H1 (cell line): ENCODE results near the gene SEMA6A. TPM values are rescaled to one million over a fixed set of nuclear protein-coding genes. Genes with fewer than 3 reads are reported as not detected.

ENCODE experiments used
- CTCF ChIA-PET: fragments of 300-600 bp; sonication (Branson Sonifier 250); formaldehyde crosslinking; loops from one replicate; lab custom pipeline; 2021; ENCODE audit not compliant: partially characterized antibody; lab: Charles Lee
- POLR2A ChIA-PET: fragments of 300-600 bp; sonication (Branson Sonifier 250); formaldehyde crosslinking; loops from one replicate; lab custom pipeline; 2021; ENCODE audit warnings: inconsistent platforms; ENCODE audit not compliant: partially characterized antibody; lab: Charles Lee
- DNase-seq, 2 experiments: peaks; one replicate each; pipeline versions ENCODE4 v3.0.0 to v3.0.0-alpha.2; 2010 to 2022; ENCODE audit warnings: low spot score in 2 of 2, low read depth in 1 of 2, mixed read lengths in 1 of 2
- FAIRE-seq: peaks from 2 replicates; lab custom pipeline; 2011; peaks lifted over from hg19 to GRCh38; lab: Jason Lieb, UNC
- H2AFZ ChIP-seq: 2 replicates; pipeline ENCODE4 v1.8.1; 2012; ENCODE audit warnings: low read length, inconsistent platforms
- H2AK5ac ChIP-seq: 2 replicates; pipeline ENCODE4 v1.6.1; 2013; ENCODE audit warnings: low read depth, low read length
- H2BK120ac ChIP-seq: replicated peaks from 2 replicates; pipeline ENCODE3; 2013; ENCODE audit warnings: low read depth, low read length, inconsistent platforms
- H2BK12ac ChIP-seq: 2 replicates; pipeline ENCODE4 v1.6.1; 2013; ENCODE audit warnings: low read depth, low read length
- H2BK15ac ChIP-seq: 2 replicates; pipeline ENCODE4 v1.6.1; 2013; ENCODE audit warnings: low read length
- H2BK20ac ChIP-seq: 2 replicates; pipeline ENCODE4 v1.6.1; 2013; ENCODE audit warnings: low read length
- H2BK5ac ChIP-seq: 2 replicates; pipeline ENCODE4 v1.6.1; 2013; ENCODE audit warnings: low read depth, low read length
- H3K14ac ChIP-seq: 2 replicates; pipeline ENCODE4 v1.6.1; 2013; ENCODE audit warnings: inconsistent platforms; ENCODE audit not compliant: insufficient read length
- H3K18ac ChIP-seq: 2 replicates; pipeline ENCODE4 v1.6.1; 2013; ENCODE audit warnings: low read length; ENCODE audit errors: extremely low read depth
- H3K23ac ChIP-seq: 2 replicates; pipeline ENCODE4 v1.6.1; 2013; ENCODE audit warnings: inconsistent platforms; ENCODE audit not compliant: insufficient read length
- H3K23me2 ChIP-seq: 2 replicates; pipeline ENCODE4 v1.6.1; 2013; ENCODE audit warnings: low read depth, low read length
- H3K27ac ChIP-seq: 2 replicates; pipeline ENCODE4 v1.6.1; 2011; ENCODE audit warnings: low read depth, low read length, inconsistent platforms
- H3K27me3 ChIP-seq, 4 experiments: replicated peaks in 1 of 4; 1 replicate in 1 of 4; 2 replicates in 3 of 4; pipeline versions ENCODE4 v1.6.1 to v1.8.1; 2011 to 2013; ENCODE audit warnings: low read length in 3 of 4, mild to moderate bottlenecking in 3 of 4, inconsistent platforms in 2 of 4, mixed read lengths in 2 of 4, moderate library complexity in 1 of 4; ENCODE audit not compliant: control insufficient read depth in 3 of 4, insufficient read depth in 3 of 4; ENCODE audit errors: extremely low read depth in 1 of 4
- H3K36me3 ChIP-seq, 4 experiments: 2 replicates each; pipeline versions ENCODE4 v1.6.1 to v1.8.1; 2011 to 2013; ENCODE audit warnings: mild to moderate bottlenecking in 4 of 4, low read length in 3 of 4, moderate library complexity in 2 of 4, control low read depth in 1 of 4, inconsistent platforms in 1 of 4; ENCODE audit not compliant: insufficient read depth in 4 of 4, control insufficient read depth in 2 of 4
- H3K4ac ChIP-seq: replicated peaks from 2 replicates; pipeline ENCODE3; 2013; ENCODE audit warnings: low read length, low read depth, mixed read lengths, inconsistent platforms; ENCODE audit not compliant: insufficient read length
- H3K4me1 ChIP-seq, 4 experiments: replicated peaks in 1 of 4; 1 replicate in 1 of 4; 2 replicates in 3 of 4; pipeline versions ENCODE4 v1.6.1 to v1.8.1; 2011 to 2013; ENCODE audit warnings: low read length in 3 of 4, inconsistent platforms in 2 of 4, mixed read lengths in 1 of 4; ENCODE audit not compliant: insufficient read depth in 4 of 4, control insufficient read depth in 3 of 4
- H3K4me2 ChIP-seq, 2 experiments: 2 replicates each; pipeline versions ENCODE4 v1.6.1 to v1.8.1; 2011 to 2013; ENCODE audit warnings: low read depth in 2 of 2, low read length in 2 of 2, control low read depth in 1 of 2, inconsistent platforms in 1 of 2, mild to moderate bottlenecking in 1 of 2; ENCODE audit not compliant: insufficient read depth in 1 of 2
- H3K4me3 ChIP-seq, 4 experiments: fragments of 200-600, 300-600 bp in 1 of 4; sonication (generic), shearing (Covaris generic), sonication (Bioruptor Twin) in 1 of 4; 2 replicates each; pipeline versions ENCODE4 v1.5.1 to v1.8.1; 2011 to 2016; ENCODE audit warnings: low read length in 4 of 4, low read depth in 3 of 4, control low read depth in 2 of 4, inconsistent platforms in 2 of 4, mild to moderate bottlenecking in 2 of 4, mixed read lengths in 1 of 4, moderate library complexity in 1 of 4; ENCODE audit not compliant: insufficient read depth in 2 of 4; ENCODE audit errors: extremely low read depth in 1 of 4
- H3K56ac ChIP-seq: replicated peaks from 2 replicates; pipeline ENCODE3; 2013; ENCODE audit warnings: low read depth, mild to moderate bottlenecking, mixed read lengths, low read length, inconsistent platforms; ENCODE audit not compliant: insufficient read length
- H3K79me1 ChIP-seq: 2 replicates; pipeline ENCODE4 v1.6.1; 2013; ENCODE audit warnings: low read depth, low read length, control low read depth
- H3K79me2 ChIP-seq, 2 experiments: 2 replicates each; pipeline versions ENCODE4 v1.6.1 to v1.8.1; 2012 to 2013; ENCODE audit warnings: low read length in 2 of 2, mild to moderate bottlenecking in 2 of 2, inconsistent platforms in 1 of 2; ENCODE audit not compliant: insufficient read depth in 2 of 2, control insufficient read depth in 1 of 2
- H3K9ac ChIP-seq, 4 experiments: replicated peaks in 1 of 4; 1 replicate in 1 of 4; 2 replicates in 3 of 4; pipeline versions ENCODE4 v1.6.1 to v1.8.1; 2011 to 2013; ENCODE audit warnings: low read depth in 3 of 4, low read length in 3 of 4, control low read depth in 2 of 4, mild to moderate bottlenecking in 2 of 4, moderate library complexity in 2 of 4, inconsistent platforms in 1 of 4; ENCODE audit errors: extremely low read depth in 1 of 4
- H3K9me3 ChIP-seq, 2 experiments: 2 replicates each; pipeline versions ENCODE4 v1.6.1 to v1.8.1; 2012 to 2013; ENCODE audit warnings: mild to moderate bottlenecking in 2 of 2, moderate library complexity in 2 of 2, control low read depth in 1 of 2, inconsistent platforms in 1 of 2, low read depth in 1 of 2, low read length in 1 of 2, mixed read lengths in 1 of 2; ENCODE audit not compliant: insufficient read depth in 2 of 2
- H4K20me1 ChIP-seq, 2 experiments: replicated peaks in 1 of 2; 2 replicates each; pipeline versions ENCODE3 to v1.8.1; 2011 to 2013; ENCODE audit warnings: inconsistent platforms in 2 of 2, low read length in 2 of 2, mild to moderate bottlenecking in 1 of 2; ENCODE audit not compliant: insufficient read depth in 2 of 2, control insufficient read depth in 1 of 2
- H4K5ac ChIP-seq: 2 replicates; pipeline ENCODE4 v1.6.1; 2013; ENCODE audit warnings: low read length, low read depth, mixed read lengths, inconsistent platforms; ENCODE audit not compliant: insufficient read length
- H4K8ac ChIP-seq: 2 replicates; pipeline ENCODE4 v1.8.0; 2013; ENCODE audit warnings: mild to moderate bottlenecking, moderate library complexity, low read length, inconsistent platforms; ENCODE audit not compliant: insufficient read depth; ENCODE audit errors: extremely low read depth
- H4K91ac ChIP-seq: replicated peaks from 2 replicates; pipeline ENCODE3; 2013; ENCODE audit warnings: low read length, mixed read lengths, inconsistent platforms; ENCODE audit not compliant: insufficient read length
- ASH2L ChIP-seq: fragments of 200-600, 300-600 bp; sonication (generic); IDR thresholded peaks from one replicate; pipeline ENCODE4 v1.7.1; 2017; ENCODE audit warnings: low read length
- BCL11A ChIP-seq, 2 experiments: IDR thresholded peaks; one replicate each; pipeline ENCODE4 v1.6.1; 2011; ENCODE audit warnings: low read depth in 2 of 2, low read length in 2 of 2, mild to moderate bottlenecking in 2 of 2
- CBX8 ChIP-seq: fragments of 300-800, 300-1000 bp; sonication (generic); IDR thresholded peaks from 2 replicates; pipeline ENCODE4 v1.7.1; 2016; ENCODE audit warnings: low read depth, low read length, borderline replicate concordance
- GTF2F1 ChIP-seq: IDR thresholded peaks from 2 replicates; pipeline ENCODE4 v1.6.1; 2012; ENCODE audit warnings: low read depth, low read length, improper control_type of control experiment, borderline replicate concordance
- PHF8 ChIP-seq: fragments of 200-600 bp; sonication (generic); conservative IDR thresholded peaks from 2 replicates; pipeline ENCODE4 v1.7.1; 2012; ENCODE audit warnings: low read depth, mild to moderate bottlenecking, inconsistent platforms, low read length, moderate library complexity
- POLR2AphosphoS5 ChIP-seq: IDR thresholded peaks from 2 replicates; pipeline ENCODE4 v1.6.1; 2011; ENCODE audit warnings: low read depth, low read length
- POU5F1 ChIP-seq: IDR thresholded peaks from 2 replicates; pipeline ENCODE4 v1.6.1; 2011; ENCODE audit warnings: low read depth, mild to moderate bottlenecking, low read length, moderate library complexity
- SP1 ChIP-seq: IDR thresholded peaks from 2 replicates; pipeline ENCODE4 v1.6.1; 2011; ENCODE audit warnings: low read depth, low read length
- TBP ChIP-seq: IDR thresholded peaks from 2 replicates; pipeline ENCODE4 v1.6.1; 2011; ENCODE audit warnings: low read depth, low read length, improper control_type of control experiment
- WGBS, 2 experiments: shearing (Covaris generic) in 1 of 2; methylation state at CpG; one replicate each; pipeline versions ENCODE4 v1.1.6 to v1.1.7; 2013 to 2015; ENCODE audit warnings: low lambda C conversion rate in 2 of 2, mixed read lengths in 2 of 2, inconsistent platforms in 1 of 2, low coverage in 1 of 2, missing lambda C conversion rate in 1 of 2; ENCODE audit not compliant: insufficient replicate concordance in 2 of 2, insufficient coverage in 1 of 2, insufficient read length in 1 of 2; ENCODE audit errors: extremely low coverage in 1 of 2, missing lambda C conversion rate in 1 of 2; 5-methylcytosine and 5-hydroxymethylcytosine counted together
- polyA plus RNA-seq, 7 experiments: library from polyadenylated mRNA; depleted of rRNA in 3 of 7; stranded (reverse) in 5 of 7; unstranded in 2 of 7; fragments of >200 nt in 5 of 7; fragments of 200-250 nt in 2 of 7; gene quantifications; 1 replicate in 5 of 7; 2 replicates in 1 of 7; 4 replicates in 1 of 7; pipeline versions ENCODE4 v1.2.1 to v1.2.3, GENCODE V29; 2011 to 2013; ENCODE audit warnings: missing spikeins in 2 of 7, mixed read lengths in 2 of 7
- total RNA-seq: library from RNA; stranded (reverse); fragmentation: NEBNext Ultra II Directional; extraction: Animal tissue kit (Norgen Biotek cat#: 25700); gene quantifications from 2 replicates; pipeline ENCODE4 v1.2.1, GENCODE V29; 2021

The SEMA6A gene
- total and polyA plus RNA-seq, 2 of the 8 experiments (the other 6 are each of a cell fraction or from before 2014, with no cell fraction given) = 78.3 to 277 TPM

- Histone ChIP-seq H2AK5ac (no peak overlapping the region), H3K56ac (no peak overlapping the region), H3K4ac (no peak overlapping the region), H4K5ac (no peak overlapping the region), H2BK120ac (no peak overlapping the region), H3K36me3 (peaks cover 37 to 96% (median 68%) of the 10 kb centered on the region in 4 experiments), H3K14ac (no peak overlapping the region), H3K4me3 (no peak overlapping the region), H4K20me1 (peaks cover 6 to 8% of the 10 kb centered on the region in 2 experiments), H3K79me2 (peaks cover 2 to 50% of the 10 kb centered on the region in 2 experiments), H3K79me1 (peaks cover 5% of the 10 kb centered on the region), H3K9ac (no peak overlapping the region), H2BK15ac (no peak overlapping the region), H2BK5ac (no peak overlapping the region), H2BK20ac (no peak overlapping the region), H2BK12ac (no peak overlapping the region), H3K18ac (no peak overlapping the region), H3K23me2 (no peaks in the 10 kb centered on the region), H3K27me3 (no peaks in the 10 kb centered on the region), H2AFZ (no peak overlapping the region), H3K23ac (no peak overlapping the region), H4K8ac (no peak overlapping the region), H4K91ac (no peak overlapping the region), H3K27ac (no peak overlapping the region), H3K9me3 (no peaks in the 10 kb centered on the region), H3K4me1 (peaks cover 2 to 4% (median 3%) of the 10 kb centered on the region in 4 experiments; a peak in 5 of 7 replicates), H3K4me2 (peak overlapping the region in 1 of 2 experiments; percentile 8; a peak in 1 of 4 replicates)
- ChIA-PET POLR2A (no interaction called here), CTCF (interaction anchor here (1.2 to 1.4 kb wide), 2 partner anchors 9 to 32 kb away, joined by 3 to 4 read pairs; no protein-coding TSS in a partner anchor)
- TF ChIP-seq GTF2F1 (no peak), ASH2L (no peak), SP1 (no peak), POLR2AphosphoS5 (no peak), PHF8 (no peak), CBX8 (no peak), POU5F1 (no peak), TBP (no peak), BCL11A (IDR thresholded peaks at IDR 0.05; ENCODE audit: low read depth in 2 of 2, low read length in 2 of 2) (no peak)
- no peak for FAIRE-seq
- whole genome bisulfite sequencing, 2 experiments = 93% methylated on average over 5 of the region's 5 CpGs; no CpG with 5 or more reads in 1 of the 2 experiments
- DNase-seq = no peak
Measured at GRCh38 chr5:116497631-116498030, 77.0 kb downstream of the SEMA6A start.
